Vagina (tissue), 2 donors: ENCODE results near the gene ADAMTS6.

Experiments
- POLR2A ChIP-seq, 2 donors: fragments of 450-650 bp; IDR thresholded peaks; one replicate each; pipeline ENCODE4 v1.6.1; 2017; ENCODE audit warnings: antibody characterized with exemption in 2 of 2, mild to moderate bottlenecking in 2 of 2, moderate library complexity in 2 of 2
- POLR2AphosphoS5 ChIP-seq, 2 donors: sonication (generic); formaldehyde crosslinking; IDR thresholded peaks; one replicate each; pipeline ENCODE4 v1.9.0; 2017; ENCODE audit warnings: antibody characterized with exemption in 2 of 2, mild to moderate bottlenecking in 2 of 2, low read depth in 1 of 2; ENCODE audit not compliant: insufficient read depth in 1 of 2
- TF ChIP-seq, protein P1 (sequence below), 3 experiments: fragments of 450-650 bp in 2 of 3; fragments of 200-600 bp in 1 of 3; sonication (generic) in 1 of 3; IDR thresholded peaks; one replicate each; pipeline ENCODE4 v1.5.1; 2017 to 2019; ENCODE audit warnings: antibody characterized with exemption in 3 of 3, mild to moderate bottlenecking in 2 of 3, moderate library complexity in 2 of 3

- TF ChIP-seq POLR2A (IDR thresholded peaks at IDR 0.05) (no peak), POLR2AphosphoS5 (IDR thresholded peaks at IDR 0.05; ENCODE audit: insufficient read depth in 1 of 2, low read depth in 1 of 2) (no peak)
- TF ChIP-seq, protein P1, sequence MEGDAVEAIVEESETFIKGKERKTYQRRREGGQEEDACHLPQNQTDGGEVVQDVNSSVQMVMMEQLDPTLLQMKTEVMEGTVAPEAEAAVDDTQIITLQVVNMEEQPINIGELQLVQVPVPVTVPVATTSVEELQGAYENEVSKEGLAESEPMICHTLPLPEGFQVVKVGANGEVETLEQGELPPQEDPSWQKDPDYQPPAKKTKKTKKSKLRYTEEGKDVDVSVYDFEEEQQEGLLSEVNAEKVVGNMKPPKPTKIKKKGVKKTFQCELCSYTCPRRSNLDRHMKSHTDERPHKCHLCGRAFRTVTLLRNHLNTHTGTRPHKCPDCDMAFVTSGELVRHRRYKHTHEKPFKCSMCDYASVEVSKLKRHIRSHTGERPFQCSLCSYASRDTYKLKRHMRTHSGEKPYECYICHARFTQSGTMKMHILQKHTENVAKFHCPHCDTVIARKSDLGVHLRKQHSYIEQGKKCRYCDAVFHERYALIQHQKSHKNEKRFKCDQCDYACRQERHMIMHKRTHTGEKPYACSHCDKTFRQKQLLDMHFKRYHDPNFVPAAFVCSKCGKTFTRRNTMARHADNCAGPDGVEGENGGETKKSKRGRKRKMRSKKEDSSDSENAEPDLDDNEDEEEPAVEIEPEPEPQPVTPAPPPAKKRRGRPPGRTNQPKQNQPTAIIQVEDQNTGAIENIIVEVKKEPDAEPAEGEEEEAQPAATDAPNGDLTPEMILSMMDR (IDR thresholded peaks at IDR 0.05), result no peak
Measured at GRCh38 chr5:65171645-65172044, 310.1 kb downstream of the ADAMTS6 start.
